Neuron (in vitro differentiated cells): ENCODE measurements around the gene KRTAP4-2.
"Not testable (repeated sequence)": the region's sequence is repeated elsewhere in the genome, so short reads cannot be mapped to it uniquely, and the experiment has no call there.

ENCODE experiments used
- H2AFZ ChIP-seq: one replicate; pipeline ENCODE4 v1.6.1; 2013; ENCODE audit warnings: low read depth, mild to moderate bottlenecking, inconsistent platforms, low read length, moderate library complexity
- H3K27me3 ChIP-seq: one replicate; pipeline ENCODE4 v1.6.1; 2013; ENCODE audit warnings: low read length; ENCODE audit not compliant: insufficient read depth
- H3K36me3 ChIP-seq: one replicate; pipeline ENCODE4 v1.6.1; 2013; ENCODE audit warnings: low read length; ENCODE audit not compliant: insufficient read depth
- H3K4me1 ChIP-seq: one replicate; pipeline ENCODE4 v1.6.1; 2013; ENCODE audit warnings: low read length; ENCODE audit not compliant: insufficient read depth
- H3K4me3 ChIP-seq: 2 replicates; pipeline ENCODE4 v1.5.1; 2013; ENCODE audit warnings: mild to moderate bottlenecking, low read length, moderate library complexity
- H3K9me3 ChIP-seq: one replicate; pipeline ENCODE4 v1.6.1; 2013; ENCODE audit warnings: low read length

The KRTAP4-2 gene

DNA sequence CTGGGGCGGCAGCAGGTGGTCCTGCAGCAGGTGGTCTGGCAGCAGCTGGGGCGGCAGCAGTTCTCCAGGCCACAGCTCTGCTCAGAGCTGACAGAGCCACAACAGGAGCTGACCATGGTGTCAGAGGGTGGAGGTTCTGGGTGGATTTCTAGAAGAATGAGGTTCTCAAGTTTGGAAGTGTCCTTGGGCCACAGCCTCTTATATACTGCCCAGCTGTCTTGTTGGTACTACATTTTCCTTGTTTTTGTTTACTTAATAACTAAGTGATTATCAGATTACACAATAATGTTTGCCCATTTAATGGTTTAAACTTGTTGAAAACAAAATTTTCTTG, 28.4 kb downstream of the KRTAP4-2 start, which contains the start of gene KRTAP4-5:
TSS of gene KRTAP4-5 (minus strand) at position 174 of the 334 bp plus-strand sequence. CDS start at position 116, 58 bp downstream.
- H3K36me3 ChIP-seq = no peaks in the 10 kb centered on the region
- H3K27me3 ChIP-seq = no peaks in the 10 kb centered on the region
- H3K9me3 ChIP-seq = no peaks in the 10 kb centered on the region
- no peaks in the 10 kb centered on the region for H3K4me1 ChIP-seq
- H2AFZ ChIP-seq = no peak within 1 kb of the TSS
- H3K4me3 ChIP-seq = no peak within 1 kb of the TSS

DNA sequence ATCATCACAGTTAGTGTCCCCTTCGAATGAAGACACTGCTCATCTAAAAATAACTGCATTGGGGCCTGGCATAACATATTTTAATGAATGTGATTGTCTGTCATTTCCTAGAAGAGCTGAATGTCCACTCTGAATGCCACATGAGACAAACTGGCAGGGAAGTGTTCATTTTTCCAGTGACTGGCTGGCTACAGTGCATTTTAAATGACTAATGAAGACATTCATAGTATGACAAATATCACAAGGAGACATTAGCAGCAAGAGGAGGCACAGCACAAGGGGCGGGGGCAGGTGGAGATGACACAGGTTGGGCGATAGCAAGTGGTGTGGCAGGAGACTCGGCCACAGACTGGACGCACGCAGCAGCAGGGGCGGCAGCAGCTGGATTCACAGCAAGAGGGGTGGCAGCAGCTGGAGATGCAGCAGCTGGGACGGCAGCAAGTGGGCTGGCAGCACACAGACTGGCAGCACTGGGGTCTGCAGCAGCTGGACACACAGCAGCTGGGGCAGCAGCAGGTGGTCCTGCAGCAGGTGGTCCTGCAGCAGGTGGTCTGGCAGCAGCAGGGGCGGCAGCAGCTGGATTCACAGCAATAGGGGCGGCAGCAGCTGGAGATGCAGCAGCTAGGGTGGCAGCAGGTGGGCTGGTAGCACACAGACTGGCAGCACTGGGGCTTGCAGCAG, 28.9 kb downstream of the KRTAP4-2 start:
- not testable (repeated sequence) for H3K36me3 ChIP-seq, H3K9me3 ChIP-seq, H3K27me3 ChIP-seq, H3K4me3 ChIP-seq, H2AFZ ChIP-seq, H3K4me1 ChIP-seq

- Histone ChIP-seq H2AFZ (no peak overlapping the region), H3K9me3 (no peaks in the 10 kb centered on the region), H3K27me3 (no peaks in the 10 kb centered on the region), H3K4me3 (no peak overlapping the region), H3K36me3 (no peaks in the 10 kb centered on the region), H3K4me1 (no peaks in the 10 kb centered on the region)
Observed at GRCh38 chr17:41147531-41148204, 30.4 kb downstream of the KRTAP4-2 start.

GRCh38 chr17:41145261-41145660, 32.8 kb downstream of the KRTAP4-2 start:
- no peaks in the 10 kb centered on the region for H3K9me3 ChIP-seq
- no peak overlapping the region for H3K4me3 ChIP-seq
- no peaks in the 10 kb centered on the region for H3K4me1 ChIP-seq
- H3K36me3 ChIP-seq = no peaks in the 10 kb centered on the region
- no peaks in the 10 kb centered on the region for H3K27me3 ChIP-seq
- H2AFZ ChIP-seq = no peak overlapping the region

DNA sequence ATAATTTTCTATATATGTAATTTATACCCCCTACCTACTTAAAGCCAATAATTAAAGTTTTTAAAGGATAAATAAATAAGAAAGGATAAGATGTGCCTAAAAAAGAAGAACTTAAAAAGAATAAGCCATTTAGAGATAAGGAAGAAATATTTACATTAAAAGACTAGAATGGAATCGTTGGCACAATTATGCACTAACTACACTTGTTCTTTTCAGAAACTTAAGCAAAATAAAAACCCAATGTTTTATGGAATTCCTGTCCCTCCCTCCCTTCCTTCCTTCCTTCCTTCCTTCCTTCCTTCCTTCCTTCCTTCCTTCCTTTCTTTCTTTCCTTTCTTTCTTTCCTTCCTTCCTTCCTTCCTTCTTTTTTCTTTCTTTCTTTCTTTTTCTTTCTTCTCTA, 33.2 kb downstream of the KRTAP4-2 start:
- no peak overlapping the region for H3K4me3 ChIP-seq
- no peaks in the 10 kb centered on the region for H3K27me3 ChIP-seq
- no peak overlapping the region for H2AFZ ChIP-seq
- H3K4me1 ChIP-seq = no peaks in the 10 kb centered on the region
- H3K9me3 ChIP-seq = no peaks in the 10 kb centered on the region
- no peaks in the 10 kb centered on the region for H3K36me3 ChIP-seq

DNA sequence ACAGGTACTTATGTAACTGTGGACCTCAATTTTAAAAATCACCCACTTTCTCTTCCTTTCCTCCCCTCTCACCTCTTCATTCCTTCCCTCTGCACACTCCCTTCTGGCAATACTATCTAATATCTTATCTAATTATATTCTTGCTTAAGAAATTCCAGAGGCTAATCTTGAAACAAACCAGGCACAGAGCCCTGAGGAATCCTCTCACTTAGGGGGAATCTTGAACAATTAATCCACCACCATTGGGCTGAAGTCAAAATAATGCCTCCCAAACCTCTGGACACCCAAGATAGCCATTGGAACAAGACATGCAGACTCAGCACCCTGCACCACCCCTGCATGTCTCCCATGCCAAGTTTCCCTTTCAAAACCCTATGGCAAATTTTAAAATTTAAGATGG, 36.7 kb downstream of the KRTAP4-2 start:
- Histone ChIP-seq H2AFZ (no peak overlapping the region), H3K4me3 (no peak overlapping the region), H3K4me1 (no peaks in the 10 kb centered on the region), H3K27me3 (no peaks in the 10 kb centered on the region), H3K36me3 (no peaks in the 10 kb centered on the region), H3K9me3 (no peaks in the 10 kb centered on the region)

DNA sequence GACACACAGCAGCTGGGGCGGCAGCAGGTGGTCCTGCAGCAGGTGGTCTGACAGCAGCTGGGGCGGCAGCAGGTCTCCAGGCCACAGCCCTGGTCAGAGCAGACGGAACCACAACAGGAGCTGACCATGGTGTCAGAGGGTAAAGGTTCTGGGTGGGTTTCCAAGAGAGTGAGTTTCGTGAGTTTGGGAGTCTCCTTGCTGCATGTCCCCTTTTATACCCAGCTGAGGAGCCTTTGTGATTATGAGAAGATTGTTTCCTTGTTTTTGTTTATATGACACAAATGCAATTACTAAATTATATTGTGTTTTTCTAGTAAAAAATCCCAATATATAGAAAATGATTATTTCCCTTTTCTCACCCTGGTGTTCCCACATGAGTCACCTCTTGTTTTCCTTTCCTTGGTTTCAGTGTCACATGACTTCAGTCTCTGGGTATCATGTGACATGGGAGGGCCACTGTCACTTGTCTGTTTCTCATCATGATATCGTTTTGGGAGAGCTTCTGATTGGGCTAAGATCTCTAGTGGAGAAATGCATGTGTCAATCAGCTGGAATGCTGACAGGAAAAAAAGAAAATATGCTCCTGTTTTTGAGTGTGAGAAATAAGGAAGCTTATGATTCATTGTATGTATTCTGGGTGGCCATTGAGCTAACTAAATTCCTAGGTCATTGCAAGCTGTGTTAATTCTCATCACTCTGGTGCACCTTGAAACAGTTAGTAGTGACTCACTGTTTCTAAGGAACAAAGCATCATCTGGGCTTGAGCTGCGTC, 37.5 kb downstream of the KRTAP4-2 start, which contains the start of gene KRTAP4-6:
TSS of gene KRTAP4-6 (minus strand) at position 185 of the 772 bp plus-strand sequence. CDS start at position 128, 57 bp downstream.
- Histone ChIP-seq H3K4me1 (no peaks in the 10 kb centered on the region), H3K4me3 (no peak within 1 kb of the TSS), H3K9me3 (no peaks in the 10 kb centered on the region), H3K36me3 (no peaks in the 10 kb centered on the region), H3K27me3 (no peaks in the 10 kb centered on the region), H2AFZ (no peak within 1 kb of the TSS)

GRCh38 chr17:41139865-41140264, 38.2 kb downstream of the KRTAP4-2 start:
- H2AFZ ChIP-seq, H3K9me3 ChIP-seq, H3K27me3 ChIP-seq, H3K36me3 ChIP-seq, H3K4me3 ChIP-seq, H3K4me1 ChIP-seq: not testable (repeated sequence)

GRCh38 chr17:41133880-41134735, 43.9 kb downstream of the KRTAP4-2 start:
- no peak overlapping the region for H2AFZ ChIP-seq
- H3K36me3 ChIP-seq = no peaks in the 10 kb centered on the region
- H3K27me3 ChIP-seq = no peaks in the 10 kb centered on the region
- H3K9me3 ChIP-seq = no peaks in the 10 kb centered on the region
- H3K4me1 ChIP-seq = no peaks in the 10 kb centered on the region
- H3K4me3 ChIP-seq = no peak overlapping the region

GRCh38 chr17:41131979-41132378, 46.0 kb downstream of the KRTAP4-2 start:
- H2AFZ ChIP-seq = no peak overlapping the region
- no peak overlapping the region for H3K4me3 ChIP-seq
- no peaks in the 10 kb centered on the region for H3K4me1 ChIP-seq
- no peaks in the 10 kb centered on the region for H3K36me3 ChIP-seq
- H3K27me3 ChIP-seq = no peaks in the 10 kb centered on the region
- H3K9me3 ChIP-seq = no peaks in the 10 kb centered on the region
